DND-41 (cell line): ENCODE results near the gene FAM168A.

Experiments
- ATAC-seq: fragments of 200-7000 bp; cut with Tn5 transposase; 3 replicates; pipeline ENCODE4 v1.9.1; 2021; ENCODE audit warnings: low read depth; ENCODE audit not compliant: insufficient read depth
- DNase-seq: peaks from one replicate; pipeline ENCODE4 v3.0.0-alpha.2; 2020
- H2AFZ ChIP-seq: 2 replicates; pipeline ENCODE4 v1.6.0; 2012; ENCODE audit warnings: low read depth, low read length
- H3K27ac ChIP-seq: 2 replicates; pipeline ENCODE4 v1.5.1; 2012; ENCODE audit warnings: low read length, inconsistent platforms
- H3K27me3 ChIP-seq: fragments of 200-600 bp; sonication (generic); 2 replicates; pipeline ENCODE4 v1.6.0; 2012; ENCODE audit warnings: low read length, mild to moderate bottlenecking, inconsistent platforms; ENCODE audit not compliant: insufficient read depth, poor library complexity
- H3K36me3 ChIP-seq: 2 replicates; pipeline ENCODE4 v1.5.1; 2012; ENCODE audit warnings: low read length, inconsistent platforms; ENCODE audit not compliant: insufficient read depth
- H3K4me1 ChIP-seq: 2 replicates; pipeline ENCODE4 v1.5.1; 2012; ENCODE audit warnings: mild to moderate bottlenecking, low read length; ENCODE audit not compliant: insufficient read depth
- H3K4me2 ChIP-seq: 2 replicates; pipeline ENCODE4 v1.6.0; 2012; ENCODE audit warnings: mild to moderate bottlenecking, moderate library complexity, low read length, inconsistent platforms; ENCODE audit not compliant: insufficient read depth
- H3K4me3 ChIP-seq, 2 experiments: fragments of 200-600 bp in 1 of 2; shearing (Covaris generic) in 1 of 2; 2 replicates each; pipeline ENCODE4 v1.5.1; 2012 to 2016; ENCODE audit warnings: inconsistent platforms in 2 of 2, low read length in 2 of 2, mild to moderate bottlenecking in 2 of 2, low read depth in 1 of 2, moderate library complexity in 1 of 2
- H3K79me2 ChIP-seq: 2 replicates; pipeline ENCODE4 v1.6.0; 2012; ENCODE audit warnings: low read length, inconsistent platforms; ENCODE audit not compliant: insufficient read depth
- H3K9ac ChIP-seq: 2 replicates; pipeline ENCODE4 v1.6.0; 2012; ENCODE audit warnings: low read depth, mild to moderate bottlenecking, inconsistent platforms, low read length, moderate library complexity
- H3K9me3 ChIP-seq: 2 replicates; pipeline ENCODE4 v1.5.1; 2012; ENCODE audit warnings: low read length, moderate library complexity, mild to moderate bottlenecking, inconsistent platforms; ENCODE audit not compliant: insufficient read depth, severe bottlenecking
- H4K20me1 ChIP-seq: 2 replicates; pipeline ENCODE4 v1.6.0; 2012; ENCODE audit warnings: low read length; ENCODE audit not compliant: insufficient read depth
- EZH2 ChIP-seq: IDR thresholded peaks from 3 replicates; pipeline ENCODE4 v1.6.1; 2012; ENCODE audit warnings: borderline replicate concordance, low read depth, mild to moderate bottlenecking, moderate library complexity, low read length, inconsistent platforms; ENCODE audit not compliant: severe bottlenecking
- TF ChIP-seq, protein P1 (sequence below): IDR thresholded peaks from 2 replicates; pipeline ENCODE4 v1.5.1; 2012; ENCODE audit warnings: borderline replicate concordance, low read length, moderate library complexity, mild to moderate bottlenecking; ENCODE audit not compliant: poor library complexity, severe bottlenecking; ENCODE audit errors: extremely low read depth

The FAM168A gene

DNA sequence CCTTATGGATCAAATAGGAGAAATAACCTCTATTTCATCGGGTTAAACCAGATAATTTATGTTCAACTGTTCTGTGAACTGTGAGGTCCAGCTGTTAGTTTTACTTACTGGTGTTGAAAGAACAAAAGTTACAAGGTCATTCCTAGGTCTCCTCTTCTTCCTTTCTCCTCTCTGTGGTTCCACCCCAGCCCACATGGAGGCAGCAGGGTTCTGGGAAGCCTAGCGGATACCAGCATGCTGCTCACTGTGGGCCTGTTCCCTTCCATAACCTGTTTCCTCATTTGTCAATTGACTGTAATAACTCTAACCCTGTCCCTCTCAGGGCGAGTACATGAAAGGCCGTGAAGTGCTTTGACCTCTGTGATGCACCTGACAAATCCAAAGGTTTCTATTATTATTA lies 193.9 kb downstream of the FAM168A start:
- peak; percentile 35; the same call in 1 of the 3 replicates for ATAC-seq
- Histone ChIP-seq H3K4me1 (no peaks in the 10 kb centered on the region), H2AFZ (no peak overlapping the region)

DNA sequence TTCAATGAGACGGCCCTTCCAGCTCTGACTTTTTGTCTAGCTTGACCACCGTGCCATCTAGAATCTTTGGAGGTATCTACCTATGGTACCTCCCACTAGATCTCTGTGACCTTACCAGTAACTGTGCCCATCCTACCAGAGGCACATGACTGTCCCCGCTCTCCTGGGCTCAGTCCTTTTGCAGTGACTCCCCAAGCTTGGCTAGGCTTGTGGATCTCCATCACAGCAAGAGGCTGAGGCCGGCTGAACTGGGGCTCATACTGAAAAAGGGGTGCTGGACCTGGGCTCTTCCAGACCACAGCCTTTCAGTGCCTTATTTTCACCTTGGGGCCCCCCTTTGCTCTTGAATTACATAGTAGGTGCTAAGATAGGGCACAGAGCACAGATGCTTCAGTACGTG lies 194.4 kb downstream of the FAM168A start:
- no peaks in the 10 kb centered on the region for H4K20me1 ChIP-seq

More for the DNA sequence above, 193.9 kb downstream of the FAM168A start:
- peaks cover 39% of the 10 kb centered on the region for H3K36me3 ChIP-seq
- H3K9me3 ChIP-seq, result no peaks in the 10 kb centered on the region
- no peak for TF ChIP-seq EZH2
- TF ChIP-seq, protein P1, sequence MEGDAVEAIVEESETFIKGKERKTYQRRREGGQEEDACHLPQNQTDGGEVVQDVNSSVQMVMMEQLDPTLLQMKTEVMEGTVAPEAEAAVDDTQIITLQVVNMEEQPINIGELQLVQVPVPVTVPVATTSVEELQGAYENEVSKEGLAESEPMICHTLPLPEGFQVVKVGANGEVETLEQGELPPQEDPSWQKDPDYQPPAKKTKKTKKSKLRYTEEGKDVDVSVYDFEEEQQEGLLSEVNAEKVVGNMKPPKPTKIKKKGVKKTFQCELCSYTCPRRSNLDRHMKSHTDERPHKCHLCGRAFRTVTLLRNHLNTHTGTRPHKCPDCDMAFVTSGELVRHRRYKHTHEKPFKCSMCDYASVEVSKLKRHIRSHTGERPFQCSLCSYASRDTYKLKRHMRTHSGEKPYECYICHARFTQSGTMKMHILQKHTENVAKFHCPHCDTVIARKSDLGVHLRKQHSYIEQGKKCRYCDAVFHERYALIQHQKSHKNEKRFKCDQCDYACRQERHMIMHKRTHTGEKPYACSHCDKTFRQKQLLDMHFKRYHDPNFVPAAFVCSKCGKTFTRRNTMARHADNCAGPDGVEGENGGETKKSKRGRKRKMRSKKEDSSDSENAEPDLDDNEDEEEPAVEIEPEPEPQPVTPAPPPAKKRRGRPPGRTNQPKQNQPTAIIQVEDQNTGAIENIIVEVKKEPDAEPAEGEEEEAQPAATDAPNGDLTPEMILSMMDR, result peak; percentile 58
- H4K20me1 ChIP-seq, result no peaks in the 10 kb centered on the region
- H3K79me2 ChIP-seq, result no peaks in the 10 kb centered on the region
- DNase-seq, result peak; percentile 26
- H3K27ac ChIP-seq, result no peak overlapping the region
- no peak overlapping the region for H3K4me2 ChIP-seq
- no peak overlapping the region for H3K9ac ChIP-seq
- no peak overlapping the region for H3K4me3 ChIP-seq
- H3K27me3 ChIP-seq, result no peaks in the 10 kb centered on the region

DNA sequence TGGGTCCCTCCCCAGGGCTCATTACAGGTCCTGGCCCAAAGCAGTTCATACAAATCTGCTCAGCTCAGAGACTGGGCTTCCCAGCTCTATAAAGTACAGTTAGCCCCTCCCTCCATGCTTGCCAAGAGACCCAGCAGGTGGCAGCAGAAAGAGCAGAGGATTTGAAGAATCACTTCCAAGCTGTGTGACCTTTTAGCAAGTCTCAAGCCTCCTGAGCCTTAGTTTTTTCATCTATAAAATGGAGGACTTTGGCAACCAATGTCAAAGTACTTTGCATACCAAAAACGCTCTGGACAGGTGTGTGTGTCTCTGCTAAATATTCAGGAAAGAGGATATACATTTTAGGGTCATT lies 195.1 kb downstream of the FAM168A start:
- DNase-seq (peak; percentile 45), ATAC-seq (peak; percentile 65)
- Histone ChIP-seq H3K36me3 (peaks cover 32% of the 10 kb centered on the region), H3K27me3 (no peaks in the 10 kb centered on the region), H3K9me3 (no peaks in the 10 kb centered on the region), H2AFZ (no peak overlapping the region), H3K9ac (no peak overlapping the region), H3K4me1 (no peaks in the 10 kb centered on the region), H3K79me2 (no peaks in the 10 kb centered on the region), H3K4me2 (no peak overlapping the region), H4K20me1 (no peaks in the 10 kb centered on the region), H3K27ac (no peak overlapping the region), H3K4me3 (no peak overlapping the region)
- TF ChIP-seq, protein P1, result peak; percentile 60
- TF ChIP-seq EZH2, result no peak

More for the DNA sequence above, 194.4 kb downstream of the FAM168A start:
- no peaks in the 10 kb centered on the region for H3K27me3 ChIP-seq
- H3K4me1 ChIP-seq, result no peaks in the 10 kb centered on the region
- no peak overlapping the region for H2AFZ ChIP-seq
- H3K4me3 ChIP-seq, result no peak overlapping the region
- no peak overlapping the region for H3K4me2 ChIP-seq
- no peak overlapping the region for H3K27ac ChIP-seq
- ATAC-seq (no peak), DNase-seq (no peak)
- H3K36me3 ChIP-seq, result peaks cover 36% of the 10 kb centered on the region
- no peaks in the 10 kb centered on the region for H3K79me2 ChIP-seq
- no peaks in the 10 kb centered on the region for H3K9me3 ChIP-seq
- TF ChIP-seq, protein P1, result no peak
- no peak for TF ChIP-seq EZH2
- no peak overlapping the region for H3K9ac ChIP-seq
